Measurements from ENCODE around the gene PSMC5. TPM values are rescaled to one million over a fixed set of nuclear protein-coding genes. Genes with fewer than 3 reads are reported as not detected.

The PSMC5 gene
- total and polyA plus RNA-seq, 2 donors (not counting 3 experiments of a cell fraction or from before 2014, with no cell fraction given) = 179 to 236 TPM

- Histone ChIP-seq H3K27me3 (ENCODE audit: control insufficient read depth in 2 of 2, insufficient read depth in 2 of 2, low read length in 2 of 2) (no peaks in the 10 kb centered on the region), H4K20me1 (replicated peaks; ENCODE audit: control insufficient read depth, extremely low read depth, insufficient read depth, low read length) (no peaks in the 10 kb centered on the region), H3K9me1 (replicated peaks; ENCODE audit: control insufficient read depth, extremely low read depth, insufficient read depth, low read length) (no peaks in the 10 kb centered on the region), H3K9ac (replicated peaks; ENCODE audit: extremely low read depth, insufficient read depth, low read length) (no peak overlapping the region), H3K36me3 (ENCODE audit: control insufficient read depth in 2 of 2, extremely low read depth in 1 of 2, insufficient read depth in 2 of 2, low read length in 2 of 2) (no peaks in the 10 kb centered on the region), H3K79me2 (ENCODE audit: control insufficient read depth, insufficient read depth, low read length) (peaks cover 17% of the 10 kb centered on the region), H3K4me1 (ENCODE audit: control insufficient read depth, extremely low read depth, insufficient read depth, low read length) (peaks cover 21% of the 10 kb centered on the region), H3K4me3 (replicated peaks in 1 of 3; ENCODE audit: insufficient read depth in 1 of 3, low read depth in 1 of 3, low read length in 3 of 3) (no peak overlapping the region), H2AFZ (ENCODE audit: low read depth, low read length) (no peak overlapping the region), H3K4me2 (ENCODE audit: insufficient read depth, low read length) (no peak overlapping the region), H3K27ac (ENCODE audit: insufficient read depth, low read depth, low read length) (no peak overlapping the region), H3K9me3 (replicated peaks; ENCODE audit: control insufficient read depth, insufficient read depth, low read length) (no peaks in the 10 kb centered on the region)
- ChIA-PET CTCF (no interaction called here), POLR2A (no interaction called here)
- dilution Hi-C loops (cut with MboI; ENCODE audit: extremely low pct_ligation_motif_present, low sequenced_read_pairs) (no loop called here), intact Hi-C loops (cut with micrococcal nuclease) (no loop called here)
- no peak for TF ChIP-seq GATA2 (IDR thresholded peaks at IDR 0.05; ENCODE audit: insufficient read depth, insufficient read length, low read depth, low read length)
- DNase-seq (ENCODE audit: low read depth, low spot score) (no peak), FAIRE-seq (no peak)
- no TSS peak for BruUV-seq (replicated peaks)
Observed at GRCh38 chr17:63845509-63845908, 18.3 kb downstream of the PSMC5 start.

- no peak overlapping the region for H3K4me3 ChIP-seq (replicated peaks in 1 of 3; ENCODE audit: insufficient read depth in 1 of 3, low read depth in 1 of 3, low read length in 3 of 3)
- H3K4me1 ChIP-seq (ENCODE audit: control insufficient read depth, extremely low read depth, insufficient read depth, low read length) = peaks cover 8% of the 10 kb centered on the region
- no peaks in the 10 kb centered on the region for H3K79me2 ChIP-seq (ENCODE audit: control insufficient read depth, insufficient read depth, low read length)
- H3K36me3 ChIP-seq (ENCODE audit: control insufficient read depth in 2 of 2, extremely low read depth in 1 of 2, insufficient read depth in 2 of 2, low read length in 2 of 2) = no peaks in the 10 kb centered on the region
- CTCF ChIA-PET = interaction anchor here (1.2 kb wide), 1 partner anchor 16 kb away, joined by 6 read pairs; no protein-coding TSS in a partner anchor
- H2AFZ ChIP-seq (ENCODE audit: low read depth, low read length) = no peak overlapping the region
- H3K9ac ChIP-seq (replicated peaks; ENCODE audit: extremely low read depth, insufficient read depth, low read length) = no peak overlapping the region
- no peaks in the 10 kb centered on the region for H3K9me3 ChIP-seq (replicated peaks; ENCODE audit: control insufficient read depth, insufficient read depth, low read length)
- no TSS peak for BruUV-seq (replicated peaks)
- POLR2A ChIA-PET = no interaction called here
- no peaks in the 10 kb centered on the region for H3K27me3 ChIP-seq (ENCODE audit: control insufficient read depth in 2 of 2, insufficient read depth in 2 of 2, low read length in 2 of 2)
- intact Hi-C loops (cut with micrococcal nuclease) = no loop called here
- no peak overlapping the region for H3K27ac ChIP-seq (ENCODE audit: insufficient read depth, low read depth, low read length)
- TF ChIP-seq MYC (IDR thresholded peaks at IDR 0.05; ENCODE audit: low read depth, low read length) (no peak), POLR2A (IDR thresholded peaks at IDR 0.05; ENCODE audit: low read depth, low read length) (no peak), GATA2 (IDR thresholded peaks at IDR 0.05; ENCODE audit: insufficient read depth, insufficient read length, low read depth, low read length) (no peak), MAX (IDR thresholded peaks at IDR 0.05; ENCODE audit: insufficient read depth, insufficient read length) (no peak), CTCF (IDR thresholded peaks at IDR 0.05; ENCODE audit: extremely low read depth in 1 of 2, insufficient read depth in 1 of 2, low read depth in 1 of 2, low read length in 2 of 2) (no peak), EZH2 (IDR thresholded peaks at IDR 0.05; ENCODE audit: borderline replicate concordance, low read depth, low read length, severe bottlenecking) (no peak), POLR2AphosphoS5 (IDR thresholded peaks at IDR 0.05; ENCODE audit: insufficient read depth, low read depth, low read length) (no peak), FOS (IDR thresholded peaks at IDR 0.05; ENCODE audit: borderline replicate concordance, insufficient read depth, low read length) (no peak), JUN (IDR thresholded peaks at IDR 0.05; ENCODE audit: borderline replicate concordance, insufficient read depth, insufficient read length, low read depth) (no peak)
- no peak for FAIRE-seq
- DNase-seq (ENCODE audit: low read depth, low spot score) = no peak
- no peak overlapping the region for H3K4me2 ChIP-seq (ENCODE audit: insufficient read depth, low read length)
- dilution Hi-C loops (cut with MboI; ENCODE audit: extremely low pct_ligation_motif_present, low sequenced_read_pairs) = no loop called here
- H4K20me1 ChIP-seq (replicated peaks; ENCODE audit: control insufficient read depth, extremely low read depth, insufficient read depth, low read length) = no peaks in the 10 kb centered on the region
- H3K9me1 ChIP-seq (replicated peaks; ENCODE audit: control insufficient read depth, extremely low read depth, insufficient read depth, low read length) = no peaks in the 10 kb centered on the region
Observed at GRCh38 chr17:63847525-63848249, 20.5 kb downstream of the PSMC5 start.
